GM21528 (cell line): ENCODE data around the gene OR4K17.
"Not testable (repeated sequence)": the region's sequence is repeated elsewhere in the genome, so short reads cannot be mapped to it uniquely, and the experiment has no call there.

Source experiments
- ATAC-seq: cut with Tn5 transposase; IDR thresholded peaks from one replicate; pipeline ENCODE4 v1.9.1; 2021; ENCODE audit warnings: mild to moderate bottlenecking, moderate library complexity; ENCODE audit not compliant: unreplicated experiment, low FRiP score

OR4K17 gene, protein sequence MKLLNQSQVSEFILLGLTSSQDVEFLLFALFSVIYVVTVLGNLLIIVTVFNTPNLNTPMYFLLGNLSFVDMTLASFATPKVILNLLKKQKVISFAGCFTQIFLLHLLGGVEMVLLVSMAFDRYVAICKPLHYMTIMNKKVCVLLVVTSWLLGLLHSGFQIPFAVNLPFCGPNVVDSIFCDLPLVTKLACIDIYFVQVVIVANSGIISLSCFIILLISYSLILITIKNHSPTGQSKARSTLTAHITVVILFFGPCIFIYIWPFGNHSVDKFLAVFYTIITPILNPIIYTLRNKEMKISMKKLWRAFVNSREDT

DNA sequence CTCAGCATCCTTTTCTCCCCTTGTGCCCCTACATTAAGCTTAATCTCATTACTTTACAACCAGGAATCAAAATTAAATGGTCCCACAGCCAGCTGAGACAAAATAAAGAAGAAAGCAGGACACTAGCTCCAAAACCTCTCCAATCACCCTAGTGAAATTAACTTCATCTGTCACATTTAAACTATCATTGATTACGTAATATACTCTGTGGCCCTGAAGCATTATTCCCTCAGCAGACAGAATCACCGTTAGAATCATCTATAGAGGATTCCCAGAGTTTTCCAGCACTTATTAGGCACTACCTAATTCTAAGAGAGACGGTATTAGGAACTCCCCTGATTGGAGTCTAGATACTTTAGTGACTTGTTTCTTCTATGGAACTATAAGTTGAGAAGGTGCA is at the start of gene OR4K17:
Gene OR4K17 (plus strand): TSS at position 302 of the 400 bp plus-strand sequence. CDS start 6,761 bp downstream, outside the sequence.
- no peak for ATAC-seq

- no peak for ATAC-seq
Observed at GRCh38 chr14:20092050-20092449, 18.5 kb upstream of the OR4K17 start.

- no peak for ATAC-seq
Observed at GRCh38 chr14:20093442-20093841, 17.1 kb upstream of the OR4K17 start.

DNA sequence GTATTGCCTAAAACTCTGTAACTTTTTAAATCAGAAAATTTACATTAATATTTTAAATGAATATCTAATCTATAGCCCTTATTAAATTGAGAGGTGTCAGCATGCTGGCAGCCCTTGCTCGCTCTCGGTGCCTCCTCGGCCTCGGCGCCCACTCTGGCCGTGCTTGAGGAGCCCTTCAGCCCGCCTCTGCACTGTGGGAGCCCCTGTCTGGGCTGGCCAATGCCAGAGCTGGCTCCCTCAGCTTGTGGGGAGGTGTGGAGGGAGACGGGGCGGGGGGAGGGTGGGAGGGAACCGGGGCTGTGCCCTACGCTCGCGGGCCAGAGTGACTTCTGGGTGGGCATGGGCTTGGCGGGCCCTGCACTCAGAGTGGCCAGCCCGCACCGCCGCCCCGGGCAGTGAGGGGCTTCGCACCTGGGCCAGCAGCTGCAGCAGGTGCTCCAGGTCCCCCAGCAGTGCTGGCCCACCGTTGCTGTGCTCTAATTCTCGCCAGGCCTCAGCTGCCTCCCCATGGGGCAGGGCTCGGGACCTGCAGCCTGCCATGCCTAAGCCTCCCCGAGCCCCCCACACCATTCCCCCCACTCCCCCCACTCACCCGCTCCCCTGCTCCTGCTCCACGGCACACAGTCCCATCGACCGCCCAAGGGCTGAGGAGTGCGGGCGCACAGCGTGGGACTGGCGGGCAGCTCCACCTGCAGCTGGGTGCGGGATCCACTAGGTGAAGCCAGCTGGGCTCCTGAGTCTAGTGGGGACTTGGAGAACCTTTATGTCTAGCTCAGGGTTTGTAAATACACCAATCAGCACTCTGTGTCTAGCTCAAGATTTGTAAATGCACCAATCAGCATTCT is 11.4 kb upstream of the OR4K17 start:
- ATAC-seq = not testable (repeated sequence)

- no peak for ATAC-seq
Observed at GRCh38 chr14:20112321-20112720, 1.8 kb downstream of the OR4K17 start.

GRCh38 chr14:20116748-20117147 is 6.2 kb downstream of the OR4K17 start:
- no peak for ATAC-seq

- ATAC-seq = no peak
Observed at GRCh38 chr14:20118795-20119194, 8.3 kb downstream of the OR4K17 start.

GRCh38 chr14:20138520-20138919 is 28.0 kb downstream of the OR4K17 start, which contains the start of gene OR4N5:
Gene OR4N5, plus strand, starts transcription at chr14:20138820. Its CDS starts 4,916 bp downstream, at chr14:20143736.
- ATAC-seq = no peak

DNA sequence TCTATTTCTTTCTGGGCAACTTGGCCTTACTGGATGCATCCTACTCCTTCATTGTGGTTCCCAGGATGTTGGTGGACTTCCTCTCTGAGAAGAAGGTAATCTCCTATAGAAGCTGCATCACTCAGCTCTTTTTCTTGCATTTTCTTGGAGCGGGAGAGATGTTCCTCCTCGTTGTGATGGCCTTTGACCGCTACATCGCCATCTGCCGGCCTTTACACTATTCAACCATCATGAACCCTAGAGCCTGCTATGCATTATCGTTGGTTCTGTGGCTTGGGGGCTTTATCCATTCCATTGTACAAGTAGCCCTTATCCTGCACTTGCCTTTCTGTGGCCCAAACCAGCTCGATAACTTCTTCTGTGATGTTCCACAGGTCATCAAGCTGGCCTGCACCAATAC is 33.4 kb downstream of the OR4K17 start:
- ATAC-seq = no peak

- no peak for ATAC-seq
Observed at GRCh38 chr14:20144820-20145219, 34.3 kb downstream of the OR4K17 start.

DNA sequence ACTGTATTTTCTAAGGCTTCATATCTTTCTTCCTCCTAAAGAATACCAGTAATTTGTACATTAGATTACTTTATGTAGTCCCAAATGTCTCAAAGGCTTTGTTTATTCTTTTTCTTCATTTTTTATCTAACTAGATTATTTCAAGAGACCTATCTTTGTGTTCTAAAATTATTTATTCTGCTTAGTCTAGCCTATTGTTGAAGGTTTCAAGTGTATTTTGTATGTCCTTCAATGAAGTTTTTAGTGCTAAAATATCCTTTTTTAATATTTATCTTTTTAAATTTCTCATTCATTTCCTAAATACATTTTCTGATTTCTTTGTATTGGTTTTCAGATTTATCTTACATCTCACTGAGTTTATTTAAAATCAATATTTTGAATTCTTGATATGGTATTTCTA is 53.9 kb downstream of the OR4K17 start:
- ATAC-seq = no peak

GRCh38 chr14:20167091-20167490 is 56.6 kb downstream of the OR4K17 start:
- ATAC-seq = no peak

GRCh38 chr14:20169852-20170251 is 59.3 kb downstream of the OR4K17 start:
- not testable (repeated sequence) for ATAC-seq
